ENCODE measurements around the gene RYR2. TPM values are rescaled to one million over a fixed set of nuclear protein-coding genes. Genes with fewer than 3 reads are reported as not detected.
"Not testable (repeated sequence)": the region's sequence is repeated elsewhere in the genome, so short reads cannot be mapped to it uniquely, and the experiment has no call there.

RYR2 gene
- total RNA-seq, 2 donors from 2014 or later, result 0.05 to 0.39 TPM

DNA sequence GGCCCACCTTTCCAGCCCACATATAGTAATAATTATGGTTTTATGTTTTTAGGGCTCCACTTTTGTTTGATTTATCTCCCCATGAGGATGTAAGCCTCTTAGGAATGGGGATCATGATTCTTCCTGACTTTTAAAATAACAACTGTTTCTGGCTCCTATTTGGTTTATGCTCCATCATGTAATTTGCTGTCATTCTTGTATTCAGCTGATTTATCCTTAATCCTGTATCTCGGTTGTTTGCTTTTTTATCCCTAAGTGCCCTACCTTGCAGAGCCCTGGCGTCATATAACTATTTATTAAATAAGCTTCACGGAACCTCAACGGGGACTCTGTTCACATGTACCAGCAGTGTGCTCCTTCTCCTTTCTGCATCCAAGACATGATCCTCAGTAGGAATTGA is 70.7 kb downstream of the RYR2 start:
- Mint-ChIP-seq H3K4me3 (no peak overlapping the region), H3K27me3 (peaks cover 14% of the 10 kb centered on the region)

DNA sequence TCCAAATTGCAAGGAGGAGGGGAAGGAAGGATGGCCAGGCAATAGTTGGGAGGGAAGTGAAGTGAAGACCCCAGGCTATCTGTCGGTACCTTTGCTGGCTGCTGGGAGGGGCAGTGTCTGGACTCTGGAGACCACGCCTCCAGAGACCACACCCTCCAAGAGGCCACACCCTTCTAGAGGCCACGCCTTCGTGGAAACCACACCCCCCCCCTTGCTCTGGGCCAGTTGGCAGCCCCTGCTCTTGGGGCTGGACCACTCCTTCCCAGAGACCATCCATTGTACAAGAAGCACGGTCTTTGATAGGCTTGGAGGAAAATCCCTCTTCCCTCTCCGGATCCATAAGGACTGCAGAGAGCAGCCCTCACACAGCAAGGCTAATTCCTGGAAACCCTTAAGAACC is 73.1 kb downstream of the RYR2 start:
- H3K9me3 ChIP-seq (ENCODE audit: control insufficient read depth, low read length, poor library complexity, severe bottlenecking), result no peaks in the 10 kb centered on the region
- no peak overlapping the region for H3K4me3 Mint-ChIP-seq
- peaks cover 5% of the 10 kb centered on the region for H3K27me3 Mint-ChIP-seq
- no peak for ATAC-seq
- H3K36me3 Mint-ChIP-seq (ENCODE audit: low read depth), result no peaks in the 10 kb centered on the region
- H3K27ac Mint-ChIP-seq, result no peak overlapping the region
- H3K4me1 Mint-ChIP-seq, result peaks cover 3% of the 10 kb centered on the region
- DNase-seq, result no peak

More for the DNA sequence above, 70.7 kb downstream of the RYR2 start:
- Mint-ChIP-seq H3K4me1 (peaks cover 3% of the 10 kb centered on the region), H3K27ac (no peak overlapping the region), H3K36me3 (ENCODE audit: low read depth) (no peaks in the 10 kb centered on the region)
- ATAC-seq (no peak), DNase-seq (no peak)
- no peaks in the 10 kb centered on the region for H3K9me3 ChIP-seq (ENCODE audit: control insufficient read depth, low read length, poor library complexity, severe bottlenecking)

DNA sequence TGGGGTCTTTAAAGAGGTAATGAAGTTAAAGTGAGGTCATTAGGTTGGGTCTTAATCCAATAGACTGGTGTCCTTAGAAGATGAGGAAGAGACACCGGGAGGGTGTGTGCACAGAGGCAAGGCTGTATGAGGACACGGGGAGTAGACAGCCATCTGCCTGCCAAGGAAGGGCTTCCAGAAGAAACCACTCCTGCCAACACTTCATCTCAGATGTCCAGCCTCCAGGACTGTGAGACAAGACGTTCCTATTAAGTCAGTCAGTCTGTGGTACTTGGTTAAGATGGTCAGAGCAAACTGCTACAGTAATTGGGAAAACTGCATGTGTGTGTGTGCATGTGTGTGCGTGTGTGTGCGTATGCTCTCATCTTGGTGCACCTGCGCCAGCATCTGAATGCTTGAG is 77.1 kb downstream of the RYR2 start:
- Mint-ChIP-seq H3K27ac (no peak overlapping the region), H3K27me3 (peaks cover 7% of the 10 kb centered on the region)
- DNase-seq, result no peak

GRCh38 chr1:237120683-237121082 is 78.7 kb downstream of the RYR2 start:
- H3K36me3 Mint-ChIP-seq (ENCODE audit: low read depth), result no peaks in the 10 kb centered on the region
- H3K4me3 Mint-ChIP-seq, result no peak overlapping the region
- no peak overlapping the region for H3K27ac Mint-ChIP-seq
- DNase-seq, result no peak
- H3K27me3 Mint-ChIP-seq, result peaks cover 7% of the 10 kb centered on the region
- no peak for ATAC-seq
- H3K9me3 ChIP-seq (ENCODE audit: control insufficient read depth, low read length, poor library complexity, severe bottlenecking), result no peaks in the 10 kb centered on the region
- peaks cover 3% of the 10 kb centered on the region for H3K4me1 Mint-ChIP-seq

More for the DNA sequence above, 77.1 kb downstream of the RYR2 start:
- ATAC-seq, result no peak
- Mint-ChIP-seq H3K4me3 (no peak overlapping the region), H3K4me1 (peaks cover 3% of the 10 kb centered on the region), H3K36me3 (ENCODE audit: low read depth) (no peaks in the 10 kb centered on the region)
- H3K9me3 ChIP-seq (ENCODE audit: control insufficient read depth, low read length, poor library complexity, severe bottlenecking), result no peaks in the 10 kb centered on the region

GRCh38 chr1:237124856-237125462 is 83.0 kb downstream of the RYR2 start:
- no peak for DNase-seq
- Mint-ChIP-seq H3K27ac (no peak overlapping the region), H3K27me3 (peaks cover 7% of the 10 kb centered on the region), H3K36me3 (ENCODE audit: low read depth) (no peaks in the 10 kb centered on the region), H3K4me3 (no peak overlapping the region), H3K4me1 (no peaks in the 10 kb centered on the region)
- H3K9me3 ChIP-seq (ENCODE audit: control insufficient read depth, low read length, poor library complexity, severe bottlenecking), result no peaks in the 10 kb centered on the region
- no peak for ATAC-seq

GRCh38 chr1:237126180-237126579 is 84.2 kb downstream of the RYR2 start:
- no peaks in the 10 kb centered on the region for H3K9me3 ChIP-seq (ENCODE audit: control insufficient read depth, low read length, poor library complexity, severe bottlenecking)
- Mint-ChIP-seq H3K4me1 (no peaks in the 10 kb centered on the region), H3K27ac (no peak overlapping the region), H3K36me3 (ENCODE audit: low read depth) (no peaks in the 10 kb centered on the region), H3K27me3 (peaks cover 2% of the 10 kb centered on the region), H3K4me3 (no peak overlapping the region)
- ATAC-seq, result no peak
- DNase-seq, result no peak

- not testable (repeated sequence) for H3K27ac Mint-ChIP-seq; H3K27me3 Mint-ChIP-seq; DNase-seq; H3K9me3 ChIP-seq (ENCODE audit: control insufficient read depth, low read length, poor library complexity, severe bottlenecking); ATAC-seq; H3K4me3 Mint-ChIP-seq; H3K36me3 Mint-ChIP-seq (ENCODE audit: low read depth); H3K4me1 Mint-ChIP-seq
Observed at GRCh38 chr1:237127301-237127700, 85.3 kb downstream of the RYR2 start.

DNA sequence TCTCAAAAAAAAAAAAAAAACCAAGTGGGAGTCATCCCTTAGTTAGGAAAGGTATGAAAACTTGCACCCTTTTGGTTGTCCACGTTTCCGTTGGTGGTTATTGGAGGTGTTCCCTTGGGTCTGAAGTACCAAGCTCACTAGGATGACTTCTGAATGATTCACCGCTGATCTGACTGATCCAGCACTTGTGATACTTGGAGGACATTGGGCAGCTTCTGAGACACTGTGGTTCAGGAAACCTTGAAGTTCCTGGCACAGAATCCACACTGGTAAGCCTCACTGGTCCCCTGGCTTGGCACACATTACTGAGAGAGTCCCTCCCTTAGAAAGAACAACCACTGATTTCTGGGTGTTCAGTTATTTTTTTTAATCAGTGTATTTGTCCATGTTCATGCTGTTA is 91.9 kb downstream of the RYR2 start:
- no peak overlapping the region for H3K27ac Mint-ChIP-seq

GRCh38 chr1:237134929-237135328 is 92.9 kb downstream of the RYR2 start:
- Mint-ChIP-seq H3K4me3 (no peak overlapping the region), H3K4me1 (no peaks in the 10 kb centered on the region), H3K27ac (no peak overlapping the region), H3K27me3 (no peaks in the 10 kb centered on the region), H3K36me3 (ENCODE audit: low read depth) (no peaks in the 10 kb centered on the region)
- DNase-seq (no peak), ATAC-seq (no peak)
- H3K9me3 ChIP-seq (ENCODE audit: control insufficient read depth, low read length, poor library complexity, severe bottlenecking), result no peaks in the 10 kb centered on the region

More for the DNA sequence above, 91.9 kb downstream of the RYR2 start:
- Mint-ChIP-seq H3K27me3 (no peaks in the 10 kb centered on the region), H3K4me1 (no peaks in the 10 kb centered on the region), H3K36me3 (ENCODE audit: low read depth) (no peaks in the 10 kb centered on the region), H3K4me3 (no peak overlapping the region)
- no peaks in the 10 kb centered on the region for H3K9me3 ChIP-seq (ENCODE audit: control insufficient read depth, low read length, poor library complexity, severe bottlenecking)
- no peak for DNase-seq
- ATAC-seq, result no peak

- Mint-ChIP-seq H3K27ac (no peak overlapping the region), H3K4me3 (no peak overlapping the region), H3K36me3 (ENCODE audit: low read depth) (no peaks in the 10 kb centered on the region), H3K27me3 (no peaks in the 10 kb centered on the region), H3K4me1 (no peaks in the 10 kb centered on the region)
- DNase-seq (no peak), ATAC-seq (no peak)
- H3K9me3 ChIP-seq (ENCODE audit: control insufficient read depth, low read length, poor library complexity, severe bottlenecking), result no peaks in the 10 kb centered on the region
Observed at GRCh38 chr1:237138551-237138950, 96.6 kb downstream of the RYR2 start.

DNA sequence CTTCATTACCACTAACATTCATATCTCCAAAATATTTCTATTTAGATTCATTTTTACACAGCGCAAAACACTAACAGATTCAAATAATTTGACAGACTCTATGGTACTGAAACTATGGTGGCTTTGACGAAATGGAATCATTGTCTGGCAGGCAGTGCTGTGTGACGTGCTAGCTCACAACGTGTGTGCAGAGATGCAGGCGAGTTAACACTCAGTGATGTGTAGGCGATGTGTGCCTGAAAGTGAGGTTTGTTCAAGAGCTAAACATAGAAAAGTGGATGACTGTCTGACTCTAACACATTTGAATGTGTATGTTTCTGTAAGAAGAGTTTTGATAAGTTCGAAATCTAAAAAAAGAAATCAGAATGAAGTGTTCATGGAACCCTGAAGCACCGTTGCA is 97.7 kb downstream of the RYR2 start:
- no peaks in the 10 kb centered on the region for H3K36me3 Mint-ChIP-seq (ENCODE audit: low read depth)
- no peak overlapping the region for H3K4me3 Mint-ChIP-seq
- H3K9me3 ChIP-seq (ENCODE audit: control insufficient read depth, low read length, poor library complexity, severe bottlenecking), result no peaks in the 10 kb centered on the region
- H3K27ac Mint-ChIP-seq, result no peak overlapping the region
- no peaks in the 10 kb centered on the region for H3K4me1 Mint-ChIP-seq
- H3K27me3 Mint-ChIP-seq, result no peaks in the 10 kb centered on the region
- no peak for ATAC-seq
- no peak for DNase-seq

DNA sequence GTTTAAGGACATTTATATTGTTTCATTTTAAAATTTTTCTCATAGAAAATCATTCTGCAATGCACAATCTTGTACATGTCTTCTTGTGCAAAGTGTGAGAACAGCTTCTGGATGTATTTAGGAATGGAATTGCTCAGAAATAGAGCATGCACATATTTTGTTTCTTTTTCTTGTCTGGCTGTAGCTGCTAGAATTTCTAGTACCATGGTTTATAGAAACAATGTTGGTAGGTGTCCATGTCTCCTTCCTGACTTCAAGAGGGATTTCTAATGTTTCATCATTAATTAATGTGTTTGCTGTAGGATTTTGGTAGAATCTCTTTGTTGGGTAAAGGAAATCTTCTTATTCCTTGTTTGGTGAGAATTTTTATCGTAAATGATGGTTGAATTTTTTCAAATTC is 99.0 kb downstream of the RYR2 start:
- DNase-seq (no peak), ATAC-seq (no peak)
- Mint-ChIP-seq H3K27me3 (peaks cover 6% of the 10 kb centered on the region), H3K36me3 (ENCODE audit: low read depth) (no peaks in the 10 kb centered on the region), H3K27ac (no peak overlapping the region), H3K4me3 (no peak overlapping the region), H3K4me1 (no peaks in the 10 kb centered on the region)
- H3K9me3 ChIP-seq (ENCODE audit: control insufficient read depth, low read length, poor library complexity, severe bottlenecking), result no peaks in the 10 kb centered on the region

GRCh38 chr1:237141502-237141901 is 99.5 kb downstream of the RYR2 start:
- ATAC-seq (no peak), DNase-seq (no peak)
- Mint-ChIP-seq H3K27ac (no peak overlapping the region), H3K27me3 (peaks cover 6% of the 10 kb centered on the region), H3K36me3 (ENCODE audit: low read depth) (no peaks in the 10 kb centered on the region), H3K4me3 (no peak overlapping the region), H3K4me1 (no peaks in the 10 kb centered on the region)
- H3K9me3 ChIP-seq (ENCODE audit: control insufficient read depth, low read length, poor library complexity, severe bottlenecking), result no peaks in the 10 kb centered on the region

GRCh38 chr1:237145379-237146135 is 103.6 kb downstream of the RYR2 start:
- H3K36me3 Mint-ChIP-seq (ENCODE audit: low read depth), result no peaks in the 10 kb centered on the region
- peaks cover 12% of the 10 kb centered on the region for H3K27me3 Mint-ChIP-seq
- no peak overlapping the region for H3K27ac Mint-ChIP-seq
- ATAC-seq (no peak), DNase-seq (no peak)
- no peaks in the 10 kb centered on the region for H3K9me3 ChIP-seq (ENCODE audit: control insufficient read depth, low read length, poor library complexity, severe bottlenecking)
- H3K4me1 Mint-ChIP-seq, result no peaks in the 10 kb centered on the region
- H3K4me3 Mint-ChIP-seq, result no peak overlapping the region

Measured in T-helper 17 cell (primary cell).